ENCODE data around the gene S100P. TPM values are rescaled to one million over a fixed set of nuclear protein-coding genes. Genes with fewer than 3 reads are reported as not detected.
A peak's percentile ranks its signal among the peaks of the same experiment; 100 is the strongest.
"Not testable (repeated sequence)": the region's sequence is repeated elsewhere in the genome, so short reads cannot be mapped to it uniquely, and the experiment has no call there.

S100P gene
- 1 to 10 TPM in 1 of 3 donors, not detected in 2; 1.5 TPM for polyA plus RNA-seq

DNA sequence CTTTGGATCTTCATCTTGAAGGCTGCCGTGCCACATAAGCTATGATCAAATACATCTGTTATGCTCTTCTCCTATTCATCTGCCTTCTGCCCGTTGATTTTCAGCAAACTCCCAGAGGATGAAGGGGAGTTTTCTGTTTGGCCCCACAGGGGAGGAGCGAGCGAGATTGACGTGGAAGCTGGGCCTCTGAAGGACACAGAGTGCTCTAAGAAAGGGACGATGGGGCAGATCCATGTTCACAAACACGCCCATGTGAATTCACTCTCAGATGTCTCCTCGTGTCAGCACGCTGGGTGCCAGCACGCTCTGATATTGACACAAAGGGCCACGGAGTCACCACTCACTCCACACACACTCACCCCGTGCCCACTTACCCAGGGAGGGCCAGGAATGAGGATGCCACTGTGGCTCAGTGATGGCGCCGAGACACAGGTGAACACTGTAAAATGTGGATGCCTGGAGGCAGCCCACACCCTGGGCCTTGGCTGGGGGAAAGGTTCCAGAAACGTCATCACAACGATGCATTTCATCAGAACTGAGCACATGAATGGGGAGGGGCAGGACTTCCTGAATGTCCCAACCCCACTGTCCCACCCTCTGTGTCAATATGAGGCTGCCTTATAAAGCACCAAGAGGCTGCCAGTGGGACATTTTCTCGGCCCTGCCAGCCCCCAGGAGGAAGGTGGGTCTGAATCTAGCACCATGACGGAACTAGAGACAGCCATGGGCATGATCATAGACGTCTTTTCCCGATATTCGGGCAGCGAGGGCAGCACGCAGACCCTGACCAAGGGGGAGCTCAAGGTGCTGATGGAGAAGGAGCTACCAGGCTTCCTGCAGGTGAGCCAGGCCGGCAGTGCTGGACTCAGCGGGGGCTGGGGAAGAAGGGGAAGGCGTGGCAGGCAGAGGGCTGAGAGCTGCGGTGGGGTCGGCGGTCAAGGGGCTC is at the start of gene S100P:
Gene S100P (plus strand): TSS at position 648 of the 946 bp plus-strand sequence. CDS start 55 bp downstream, at position 703.
- H3K4me3 Mint-ChIP-seq = peak within 1 kb of the TSS; percentile 61 to 86 (median 76)
- no peak for DNase-seq
- no peaks in the 10 kb centered on the region for H3K9me3 Mint-ChIP-seq
- peak within 1 kb of the TSS; percentile 84 to 98 (median 97) for H3K27ac Mint-ChIP-seq
- H3K27me3 Mint-ChIP-seq (ENCODE audit: low read depth in 3 of 3) = peaks cover 3 to 15% (median 13%) of the 10 kb centered on the region in 3 donors
- H3K36me3 Mint-ChIP-seq = peaks cover 0 to 4% (median 4%) of the 10 kb centered on the region in 3 donors
- peaks cover 88% of the 10 kb centered on the region in 2 donors for H3K4me1 Mint-ChIP-seq

DNA sequence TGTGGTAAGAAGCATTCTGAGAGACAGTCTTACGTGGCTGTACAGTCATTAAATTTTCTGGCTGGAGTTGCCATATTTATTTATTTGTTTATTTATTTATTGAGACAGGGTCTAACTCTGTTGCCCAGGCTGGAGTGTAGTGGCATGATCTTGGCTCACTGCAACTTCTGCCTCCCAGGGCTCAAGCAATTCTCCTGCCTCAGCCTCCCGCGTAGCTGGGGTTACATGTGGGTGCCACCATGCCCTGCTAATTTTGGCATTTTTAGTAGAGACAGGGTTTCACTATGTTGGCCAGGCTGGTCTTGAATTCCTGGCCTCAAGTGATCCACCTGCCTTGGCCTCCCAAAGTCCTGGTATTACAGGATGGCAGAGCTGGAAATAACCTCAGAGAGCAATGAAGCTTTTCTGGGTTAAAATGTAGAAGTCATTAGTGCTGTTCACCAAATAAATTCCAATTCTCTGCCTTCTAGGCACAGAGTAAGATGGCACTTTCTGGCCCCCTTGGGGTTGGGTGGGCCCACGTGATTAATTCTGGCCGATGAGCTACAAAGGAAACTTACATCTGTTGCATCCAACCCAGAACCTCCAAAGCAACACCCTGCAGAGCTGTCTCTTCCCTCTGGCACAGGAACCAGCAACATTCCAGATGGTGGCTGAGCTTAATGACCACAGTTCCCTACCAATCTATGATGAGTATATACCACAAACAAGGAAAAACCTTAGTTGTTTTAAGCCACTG is 48.7 kb upstream of the S100P start:
- Mint-ChIP-seq H3K27ac (peak overlapping the region in 5 of 6 donors; percentile 28 to 76 (median 64)), H3K36me3 (peaks cover 11 to 19% (median 18%) of the 10 kb centered on the region in 3 donors), H3K4me3 (no peak overlapping the region), H3K27me3 (ENCODE audit: low read depth in 3 of 3) (peaks cover 15 to 19% (median 19%) of the 10 kb centered on the region in 3 donors), H3K9me3 (peaks cover 0 to 1% (median 0%) of the 10 kb centered on the region in 6 donors), H3K4me1 (peaks cover 37 to 39% of the 10 kb centered on the region in 2 donors)
- no peak for DNase-seq

DNA sequence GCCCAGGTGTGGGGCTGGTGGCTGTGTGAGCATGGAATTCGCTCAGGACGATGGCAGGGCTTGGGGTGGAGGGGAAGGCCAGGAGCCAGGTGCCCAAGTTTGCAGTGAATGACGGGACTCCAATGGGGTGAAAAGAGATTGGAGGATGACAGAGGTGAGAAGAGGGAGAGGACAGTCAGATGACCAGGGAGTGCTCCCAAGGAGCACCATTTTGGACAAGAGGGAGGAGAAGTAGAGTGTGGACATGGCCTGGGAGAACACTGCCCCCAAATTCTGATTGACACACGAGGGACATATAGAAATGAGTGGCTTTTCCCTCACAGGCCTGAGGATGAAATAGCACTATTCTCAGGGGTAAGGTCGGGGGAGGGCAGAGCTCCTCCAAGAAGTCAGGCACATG is 46.5 kb upstream of the S100P start:
- H3K27ac Mint-ChIP-seq = peak overlapping the region in 1 of 6 donors; percentile 43
- peaks cover 0 to 2% (median under 1%) of the 10 kb centered on the region in 3 donors for H3K27me3 Mint-ChIP-seq (ENCODE audit: low read depth in 3 of 3)
- no peak overlapping the region for H3K4me3 Mint-ChIP-seq
- H3K9me3 Mint-ChIP-seq = no peaks in the 10 kb centered on the region
- DNase-seq = no peak
- H3K36me3 Mint-ChIP-seq = peaks cover 4 to 12% (median 12%) of the 10 kb centered on the region in 3 donors
- peaks cover 16 to 18% of the 10 kb centered on the region in 2 donors for H3K4me1 Mint-ChIP-seq

DNA sequence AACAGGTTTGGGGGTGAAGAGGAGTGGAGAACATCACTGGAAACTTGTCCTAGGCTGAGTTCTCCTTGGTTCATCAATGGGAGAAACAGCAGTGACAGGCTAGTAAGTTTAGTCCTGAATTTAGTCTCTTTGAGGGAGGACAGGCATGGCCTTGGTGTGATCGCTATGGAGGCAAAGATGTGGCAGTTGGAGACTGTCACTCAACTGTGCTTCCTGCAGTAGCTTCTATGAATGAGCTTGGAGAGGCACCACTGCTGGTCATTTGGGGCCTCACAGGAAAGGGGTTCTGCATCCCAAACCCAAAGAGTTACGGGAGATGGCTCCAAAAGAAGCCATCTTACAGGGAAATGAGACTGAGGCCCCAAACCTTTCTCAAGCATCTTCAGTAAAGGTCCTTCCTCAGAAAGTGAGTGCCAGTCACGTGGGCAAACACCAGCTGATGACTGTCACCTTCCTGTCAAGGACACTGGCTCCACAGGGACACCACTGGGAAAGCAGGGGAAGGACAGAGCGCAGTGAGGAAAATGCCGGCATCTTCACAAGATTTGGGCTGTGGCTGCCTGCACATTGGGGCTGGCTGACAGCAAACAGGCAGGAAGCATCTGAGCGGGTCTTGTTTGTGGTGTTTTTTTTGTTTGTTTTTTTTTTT is 46.0 kb upstream of the S100P start:
- Mint-ChIP-seq H3K36me3 (peaks cover 3 to 7% (median 6%) of the 10 kb centered on the region in 3 donors), H3K4me3 (no peak overlapping the region), H3K27me3 (ENCODE audit: low read depth in 3 of 3) (peaks cover 0 to 2% (median 0%) of the 10 kb centered on the region in 3 donors), H3K27ac (no peak overlapping the region), H3K9me3 (no peaks in the 10 kb centered on the region), H3K4me1 (peaks cover 11 to 13% of the 10 kb centered on the region in 2 donors)
- no peak for DNase-seq

DNA sequence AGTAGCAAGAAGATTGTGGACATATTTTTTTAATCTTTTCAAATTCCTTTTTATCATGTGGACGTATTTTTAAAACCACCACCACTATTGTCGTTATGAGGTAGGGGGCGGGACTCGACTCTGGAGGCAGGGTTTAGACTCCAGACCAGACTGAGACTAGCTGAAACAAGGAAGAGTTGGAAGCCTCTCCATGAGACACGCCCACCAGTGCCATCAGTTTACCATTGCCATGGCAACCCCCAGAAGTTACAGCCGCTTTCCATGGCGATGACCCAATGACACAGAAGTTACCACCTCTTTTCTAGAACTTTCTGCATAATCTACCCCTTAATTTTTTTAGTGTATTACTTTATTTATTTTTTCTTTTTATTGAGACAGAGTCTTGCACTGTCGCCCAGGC is 44.5 kb upstream of the S100P start:
- H3K27ac Mint-ChIP-seq = no peak overlapping the region
- H3K36me3 Mint-ChIP-seq = peaks cover 0 to 3% (median 0%) of the 10 kb centered on the region in 3 donors
- peaks cover 0 to 2% of the 10 kb centered on the region in 2 donors for H3K4me1 Mint-ChIP-seq
- H3K4me3 Mint-ChIP-seq = no peak overlapping the region
- H3K9me3 Mint-ChIP-seq = no peaks in the 10 kb centered on the region
- H3K27me3 Mint-ChIP-seq (ENCODE audit: low read depth in 3 of 3) = no peaks in the 10 kb centered on the region
- no peak for DNase-seq

DNA sequence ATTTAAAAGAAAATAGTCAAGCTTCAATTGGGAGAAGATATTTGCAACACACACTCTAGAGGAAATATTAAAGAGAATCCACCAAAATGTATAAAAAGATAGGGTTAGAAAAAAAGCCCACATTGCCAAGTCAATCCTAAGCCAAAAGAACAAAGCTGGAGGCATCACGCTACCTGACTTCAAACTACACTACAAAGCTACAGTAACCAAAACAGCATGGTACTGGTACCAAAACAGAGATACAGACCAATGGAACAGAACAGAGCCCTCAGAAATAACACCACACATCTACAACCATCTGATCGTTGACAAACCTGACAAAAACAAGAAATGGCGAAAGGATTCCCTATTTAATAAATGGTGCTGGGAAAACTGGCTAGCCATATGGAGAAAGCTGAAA is 39.5 kb upstream of the S100P start:
- not testable (repeated sequence) for DNase-seq; H3K9me3 Mint-ChIP-seq; H3K36me3 Mint-ChIP-seq; H3K4me1 Mint-ChIP-seq; H3K4me3 Mint-ChIP-seq; H3K27me3 Mint-ChIP-seq (ENCODE audit: low read depth in 3 of 3); H3K27ac Mint-ChIP-seq

DNA sequence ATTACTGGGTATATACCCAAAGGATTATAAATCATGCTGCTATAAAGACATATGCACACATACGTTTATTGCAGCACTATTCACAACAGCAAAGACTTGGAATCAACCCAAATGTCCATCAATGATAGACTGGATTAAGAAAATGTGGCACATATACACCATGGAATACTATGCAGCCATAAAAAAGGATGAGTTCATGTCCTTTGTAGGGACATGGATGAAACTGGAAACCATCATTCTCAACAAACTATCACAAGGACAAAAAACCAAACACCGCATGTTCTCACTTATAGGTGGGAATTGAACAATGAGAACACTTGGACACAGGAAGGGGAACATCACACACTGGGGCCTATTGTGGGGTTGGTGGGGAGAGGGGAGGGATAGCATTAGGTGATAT is 38.4 kb upstream of the S100P start:
- DNase-seq; H3K27ac Mint-ChIP-seq; H3K36me3 Mint-ChIP-seq; H3K9me3 Mint-ChIP-seq; H3K4me3 Mint-ChIP-seq; H3K27me3 Mint-ChIP-seq (ENCODE audit: low read depth in 3 of 3); H3K4me1 Mint-ChIP-seq: not testable (repeated sequence)

DNA sequence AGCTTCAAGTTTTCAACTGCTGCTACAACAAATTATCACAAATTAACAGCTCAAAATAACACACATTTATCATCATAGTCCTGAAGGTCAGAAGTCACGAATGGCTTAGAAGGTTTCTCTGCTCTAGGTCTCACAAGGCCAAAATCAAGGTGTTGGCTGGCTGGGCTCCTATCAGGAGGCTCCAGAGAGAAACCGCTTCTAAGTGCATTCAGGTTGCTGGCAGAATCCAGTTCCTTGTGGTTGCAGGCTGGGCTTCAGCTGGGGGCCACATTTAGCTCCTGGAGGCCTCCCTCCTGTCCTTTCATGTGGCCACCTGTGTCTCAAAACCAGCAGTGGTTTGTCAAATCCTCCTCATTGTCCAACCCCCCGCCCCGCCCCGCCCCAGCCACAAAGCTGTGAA is 37.8 kb upstream of the S100P start:
- DNase-seq = no peak
- Mint-ChIP-seq H3K4me3 (no peak overlapping the region), H3K36me3 (no peaks in the 10 kb centered on the region), H3K9me3 (no peaks in the 10 kb centered on the region), H3K4me1 (peaks cover 6 to 8% of the 10 kb centered on the region in 2 donors), H3K27ac (no peak overlapping the region), H3K27me3 (ENCODE audit: low read depth in 3 of 3) (peaks cover 0 to 2% (median 2%) of the 10 kb centered on the region in 3 donors)

DNA sequence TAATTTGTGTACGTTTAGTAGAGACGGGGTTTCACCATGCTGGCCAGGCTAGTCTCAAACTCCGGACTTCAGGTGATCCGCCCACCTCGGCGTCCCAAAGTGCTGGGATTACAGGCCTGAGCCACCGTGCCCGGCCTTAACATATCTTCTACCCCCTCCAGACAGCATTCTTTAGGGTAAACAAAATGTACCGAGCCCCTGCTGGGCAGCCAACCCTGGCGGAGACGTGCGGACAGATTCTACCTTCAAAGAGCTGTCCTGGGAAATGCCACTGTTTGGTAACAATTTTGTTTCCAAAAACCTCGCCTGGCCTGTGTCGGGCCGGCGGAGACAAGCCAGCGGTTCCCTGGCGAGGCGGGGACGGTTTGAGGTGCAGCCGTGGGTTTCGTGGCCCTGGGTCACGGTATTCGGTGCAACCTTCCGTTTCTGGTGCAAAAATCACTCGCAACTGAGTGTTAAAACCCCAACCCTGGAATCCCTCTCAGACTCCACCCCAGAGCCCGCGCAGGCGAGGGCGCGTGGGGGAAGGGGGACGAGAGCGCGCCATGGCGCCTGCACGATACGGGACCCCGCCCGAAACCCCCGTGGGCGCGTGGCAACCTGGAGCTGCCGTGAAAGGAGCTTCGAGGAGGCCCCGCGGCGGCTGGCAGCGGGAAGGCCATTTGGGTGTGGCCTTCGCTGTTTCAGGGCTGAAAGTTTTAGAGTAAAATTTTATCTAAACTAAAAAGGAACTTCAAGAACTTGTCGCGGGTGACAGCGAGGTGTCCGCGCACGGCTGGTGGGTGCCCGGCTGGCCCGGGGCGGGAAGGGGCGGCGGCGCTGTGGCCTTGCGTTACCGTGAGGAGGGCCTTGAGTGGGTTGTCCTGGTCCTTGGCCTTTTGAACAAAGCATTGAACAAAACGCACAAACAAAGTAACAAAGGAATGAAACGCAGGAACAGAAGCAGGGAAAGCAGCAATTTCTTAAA is 36.2 kb upstream of the S100P start:
- peaks cover 6 to 15% (median 9%) of the 10 kb centered on the region in 3 donors for H3K27me3 Mint-ChIP-seq (ENCODE audit: low read depth in 3 of 3)
- H3K36me3 Mint-ChIP-seq = peaks cover 0 to 3% (median 0%) of the 10 kb centered on the region in 3 donors
- no peak overlapping the region for H3K27ac Mint-ChIP-seq
- peaks cover 6 to 8% of the 10 kb centered on the region in 2 donors for H3K4me1 Mint-ChIP-seq
- H3K9me3 Mint-ChIP-seq = no peaks in the 10 kb centered on the region
- peak overlapping the region; percentile 61 to 78 (median 74) for H3K4me3 Mint-ChIP-seq
- DNase-seq = no peak

DNA sequence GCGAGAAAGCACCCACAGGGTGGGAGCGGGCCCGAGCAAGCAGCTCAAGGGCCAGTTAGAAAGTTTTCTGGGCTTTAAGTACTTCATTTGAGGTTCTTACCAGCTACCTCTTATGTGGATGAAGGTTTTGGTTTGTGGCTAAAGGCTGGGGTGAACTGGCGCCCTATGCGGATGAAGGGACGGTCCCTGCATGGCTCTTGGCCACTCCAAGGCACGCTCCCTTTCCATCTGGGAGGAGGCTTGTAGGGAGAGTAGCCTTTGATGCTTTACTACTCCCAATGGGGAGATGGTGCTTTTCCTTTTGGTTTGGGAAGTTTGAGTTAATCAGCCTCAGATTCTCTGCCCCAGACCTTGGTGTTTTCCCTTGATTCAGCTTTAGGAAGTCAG is 35.5 kb upstream of the S100P start:
- Mint-ChIP-seq H3K4me1 (peaks cover 6 to 8% of the 10 kb centered on the region in 2 donors), H3K27me3 (ENCODE audit: low read depth in 3 of 3) (peaks cover 9 to 21% (median 12%) of the 10 kb centered on the region in 3 donors), H3K4me3 (peak overlapping the region; percentile 61 to 78 (median 74)), H3K27ac (no peak overlapping the region), H3K36me3 (peaks cover 0 to 3% (median 0%) of the 10 kb centered on the region in 3 donors), H3K9me3 (no peaks in the 10 kb centered on the region)
- DNase-seq = no peak

DNA sequence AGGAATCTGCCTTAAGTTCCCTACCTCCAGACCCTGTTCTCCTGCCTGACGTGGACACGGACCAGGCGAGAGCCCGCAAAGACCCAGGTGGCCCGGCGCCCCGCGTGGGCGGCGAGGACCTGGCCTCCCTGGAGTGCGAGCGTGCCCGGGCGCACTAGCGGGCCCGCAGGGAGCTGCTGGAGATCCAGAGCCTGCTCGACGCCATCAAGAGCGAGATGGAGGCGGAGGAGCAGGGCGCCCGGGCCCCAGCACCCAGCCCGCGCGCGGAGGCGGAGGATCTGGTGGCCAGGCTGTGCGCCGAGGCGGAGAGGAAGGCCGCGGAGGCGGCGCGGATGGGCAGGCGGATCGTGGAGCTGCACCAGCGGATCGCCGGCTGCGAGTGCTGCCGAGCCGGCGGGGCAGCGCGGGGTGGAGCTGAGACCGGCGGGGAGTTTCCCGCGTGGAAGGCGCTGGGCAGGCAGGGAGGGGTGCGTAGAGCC is 35.0 kb upstream of the S100P start:
- peaks cover 6 to 8% of the 10 kb centered on the region in 2 donors for H3K4me1 Mint-ChIP-seq
- H3K27ac Mint-ChIP-seq = no peak overlapping the region
- H3K36me3 Mint-ChIP-seq = peaks cover 0 to 3% (median 0%) of the 10 kb centered on the region in 3 donors
- H3K27me3 Mint-ChIP-seq (ENCODE audit: low read depth in 3 of 3) = peaks cover 9 to 21% (median 12%) of the 10 kb centered on the region in 3 donors
- H3K9me3 Mint-ChIP-seq = no peaks in the 10 kb centered on the region
- DNase-seq = peak; percentile 52 to 64 (median 63)
- peak overlapping the region; percentile 61 to 78 (median 74) for H3K4me3 Mint-ChIP-seq

DNA sequence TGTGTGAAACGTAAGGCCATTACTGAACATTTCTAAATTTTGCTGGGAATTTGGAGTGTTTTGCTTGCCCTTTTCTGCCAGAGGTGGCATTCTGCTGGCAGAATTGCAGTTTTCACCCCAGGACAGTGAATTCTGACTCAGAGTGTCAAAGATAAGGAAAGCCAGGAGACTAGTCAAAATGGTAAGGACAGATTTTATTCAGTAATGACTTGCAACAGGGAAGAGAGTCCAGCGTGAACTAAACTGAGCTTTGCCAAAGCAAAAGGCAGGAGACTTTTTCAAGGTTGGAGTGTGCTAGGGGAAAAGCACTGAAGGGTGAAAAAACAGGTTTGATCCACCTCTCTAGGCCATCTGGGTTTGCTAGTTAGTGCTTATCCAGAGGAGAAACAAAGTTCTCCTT is 33.8 kb upstream of the S100P start:
- Mint-ChIP-seq H3K4me3 (peak overlapping the region in 1 of 5 donors; percentile 27), H3K27ac (no peak overlapping the region), H3K9me3 (no peaks in the 10 kb centered on the region), H3K4me1 (peaks cover 6 to 10% of the 10 kb centered on the region in 2 donors), H3K27me3 (ENCODE audit: low read depth in 3 of 3) (peaks cover 11 to 21% (median 14%) of the 10 kb centered on the region in 3 donors), H3K36me3 (peaks cover 0 to 3% (median 0%) of the 10 kb centered on the region in 3 donors)
- DNase-seq = no peak

Measured in immature natural killer cell (primary cell).